Measurements from ENCODE around the gene CDK14. TPM values are rescaled to one million over a fixed set of nuclear protein-coding genes. Genes with fewer than 3 reads are reported as not detected.

The CDK14 gene
- polyA plus RNA-seq, 1 donor from 2014 or later: 25.1 TPM

- Histone ChIP-seq H3K4me3 (ENCODE audit: low read length) (no peak overlapping the region), H2AFZ (ENCODE audit: low read depth, low read length) (no peak overlapping the region), H3K4me2 (ENCODE audit: low read length) (no peak overlapping the region), H3F3A (ENCODE audit: insufficient read depth, low read length, poor library complexity, severe bottlenecking) (no peaks in the 10 kb centered on the region), H3K27me3 (ENCODE audit: insufficient read depth, low read depth, low read length) (no peaks in the 10 kb centered on the region), H3K27ac (ENCODE audit: low read length) (no peak overlapping the region), H4K20me1 (ENCODE audit: insufficient read depth) (no peaks in the 10 kb centered on the region), H3K9me3 (ENCODE audit: low read length) (no peaks in the 10 kb centered on the region), H3K9ac (ENCODE audit: low read length) (no peak overlapping the region), H3K9me2 (ENCODE audit: insufficient read depth, low read length) (no peaks in the 10 kb centered on the region), H3K79me2 (replicated peaks; ENCODE audit: insufficient read depth, low read length) (no peaks in the 10 kb centered on the region), H3K36me3 (ENCODE audit: insufficient read depth, low read length) (no peaks in the 10 kb centered on the region)
- TF ChIP-seq EZH2 (IDR thresholded peaks at IDR 0.05; ENCODE audit: borderline replicate concordance, insufficient read depth, low read length, poor library complexity, severe bottlenecking) (no peak), MXI1 (conservative IDR thresholded peaks at IDR 0.05; ENCODE audit: poor library complexity, severe bottlenecking) (no peak), RAD21 (conservative IDR thresholded peaks at IDR 0.05) (no peak), SMC3 (conservative IDR thresholded peaks at IDR 0.05; ENCODE audit: poor library complexity) (no peak), REST (IDR thresholded peaks at IDR 0.05; ENCODE audit: borderline replicate concordance) (no peak), POLR2AphosphoS5 (IDR thresholded peaks at IDR 0.05) (no peak), TAF1 (IDR thresholded peaks at IDR 0.05; ENCODE audit: low read depth) (no peak), EP300 (conservative IDR thresholded peaks at IDR 0.05; ENCODE audit: poor library complexity, severe bottlenecking) (no peak)
- TF ChIP-seq, protein P1, sequence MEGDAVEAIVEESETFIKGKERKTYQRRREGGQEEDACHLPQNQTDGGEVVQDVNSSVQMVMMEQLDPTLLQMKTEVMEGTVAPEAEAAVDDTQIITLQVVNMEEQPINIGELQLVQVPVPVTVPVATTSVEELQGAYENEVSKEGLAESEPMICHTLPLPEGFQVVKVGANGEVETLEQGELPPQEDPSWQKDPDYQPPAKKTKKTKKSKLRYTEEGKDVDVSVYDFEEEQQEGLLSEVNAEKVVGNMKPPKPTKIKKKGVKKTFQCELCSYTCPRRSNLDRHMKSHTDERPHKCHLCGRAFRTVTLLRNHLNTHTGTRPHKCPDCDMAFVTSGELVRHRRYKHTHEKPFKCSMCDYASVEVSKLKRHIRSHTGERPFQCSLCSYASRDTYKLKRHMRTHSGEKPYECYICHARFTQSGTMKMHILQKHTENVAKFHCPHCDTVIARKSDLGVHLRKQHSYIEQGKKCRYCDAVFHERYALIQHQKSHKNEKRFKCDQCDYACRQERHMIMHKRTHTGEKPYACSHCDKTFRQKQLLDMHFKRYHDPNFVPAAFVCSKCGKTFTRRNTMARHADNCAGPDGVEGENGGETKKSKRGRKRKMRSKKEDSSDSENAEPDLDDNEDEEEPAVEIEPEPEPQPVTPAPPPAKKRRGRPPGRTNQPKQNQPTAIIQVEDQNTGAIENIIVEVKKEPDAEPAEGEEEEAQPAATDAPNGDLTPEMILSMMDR (IDR thresholded peaks at IDR 0.05; ENCODE audit: poor library complexity, severe bottlenecking): no peak
Observed at GRCh38 chr7:91196058-91196457, 599.9 kb downstream of the CDK14 start.

DNA sequence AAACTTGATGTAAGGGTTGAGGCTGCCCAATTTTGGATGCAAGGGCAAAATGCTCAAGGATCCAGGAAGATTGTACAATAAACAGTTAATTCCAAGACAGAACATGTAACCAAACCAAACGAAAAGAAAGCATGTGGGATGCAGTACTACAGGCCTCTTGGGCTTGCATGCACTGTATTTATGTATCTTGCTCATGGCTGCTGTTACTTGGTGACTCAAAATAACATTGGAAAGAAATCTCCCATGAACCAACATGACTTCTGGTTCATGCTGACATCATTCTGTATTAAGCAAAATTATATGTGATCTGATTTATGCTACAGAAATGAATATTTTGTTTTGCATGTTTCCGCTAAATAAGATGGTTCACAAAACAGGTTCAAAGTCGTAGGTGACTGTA, 602.2 kb downstream of the CDK14 start:
- Histone ChIP-seq H3K9me3 (ENCODE audit: low read length) (no peaks in the 10 kb centered on the region), H2AFZ (ENCODE audit: low read depth, low read length) (no peak overlapping the region), H3K27me3 (ENCODE audit: insufficient read depth, low read depth, low read length) (no peaks in the 10 kb centered on the region), H4K20me1 (ENCODE audit: insufficient read depth) (no peaks in the 10 kb centered on the region), H3K36me3 (ENCODE audit: insufficient read depth, low read length) (no peaks in the 10 kb centered on the region), H3K27ac (ENCODE audit: low read length) (no peak overlapping the region), H3K9me2 (ENCODE audit: insufficient read depth, low read length) (no peaks in the 10 kb centered on the region), H3F3A (ENCODE audit: insufficient read depth, low read length, poor library complexity, severe bottlenecking) (no peaks in the 10 kb centered on the region), H3K4me2 (ENCODE audit: low read length) (no peak overlapping the region), H3K4me3 (ENCODE audit: low read length) (no peak overlapping the region), H3K9ac (ENCODE audit: low read length) (no peak overlapping the region), H3K79me2 (replicated peaks; ENCODE audit: insufficient read depth, low read length) (no peaks in the 10 kb centered on the region)
- no peak for TF ChIP-seq MXI1 (conservative IDR thresholded peaks at IDR 0.05; ENCODE audit: poor library complexity, severe bottlenecking)
- no peak for TF ChIP-seq TAF1 (IDR thresholded peaks at IDR 0.05; ENCODE audit: low read depth)
- TF ChIP-seq REST (IDR thresholded peaks at IDR 0.05; ENCODE audit: borderline replicate concordance): no peak
